ENCODE data around the gene ABLIM2.

DNA sequence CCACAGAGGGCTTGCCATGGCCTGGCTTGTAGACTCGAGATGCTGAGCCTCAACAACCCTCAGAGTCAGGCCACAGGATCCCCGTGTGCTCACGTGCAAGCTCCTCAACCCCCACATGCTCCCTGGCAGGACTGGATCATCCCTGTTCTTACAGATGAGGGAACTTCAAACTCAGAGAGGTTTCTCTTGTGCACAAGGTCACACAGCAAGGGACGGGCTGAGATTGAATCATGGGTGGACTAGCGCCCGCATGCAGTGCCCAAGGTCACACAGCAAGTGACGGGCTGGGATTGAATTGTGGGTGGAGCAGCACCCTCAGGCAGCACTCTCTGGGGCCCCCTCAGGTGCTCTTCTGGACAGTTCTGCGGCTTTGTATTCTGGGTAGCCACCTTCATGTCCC lies 158.4 kb downstream of the ABLIM2 start:
- TF ChIP-seq, protein P1, sequence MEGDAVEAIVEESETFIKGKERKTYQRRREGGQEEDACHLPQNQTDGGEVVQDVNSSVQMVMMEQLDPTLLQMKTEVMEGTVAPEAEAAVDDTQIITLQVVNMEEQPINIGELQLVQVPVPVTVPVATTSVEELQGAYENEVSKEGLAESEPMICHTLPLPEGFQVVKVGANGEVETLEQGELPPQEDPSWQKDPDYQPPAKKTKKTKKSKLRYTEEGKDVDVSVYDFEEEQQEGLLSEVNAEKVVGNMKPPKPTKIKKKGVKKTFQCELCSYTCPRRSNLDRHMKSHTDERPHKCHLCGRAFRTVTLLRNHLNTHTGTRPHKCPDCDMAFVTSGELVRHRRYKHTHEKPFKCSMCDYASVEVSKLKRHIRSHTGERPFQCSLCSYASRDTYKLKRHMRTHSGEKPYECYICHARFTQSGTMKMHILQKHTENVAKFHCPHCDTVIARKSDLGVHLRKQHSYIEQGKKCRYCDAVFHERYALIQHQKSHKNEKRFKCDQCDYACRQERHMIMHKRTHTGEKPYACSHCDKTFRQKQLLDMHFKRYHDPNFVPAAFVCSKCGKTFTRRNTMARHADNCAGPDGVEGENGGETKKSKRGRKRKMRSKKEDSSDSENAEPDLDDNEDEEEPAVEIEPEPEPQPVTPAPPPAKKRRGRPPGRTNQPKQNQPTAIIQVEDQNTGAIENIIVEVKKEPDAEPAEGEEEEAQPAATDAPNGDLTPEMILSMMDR (conservative IDR thresholded peaks at IDR 0.05 in 1 of 2, IDR thresholded peaks at IDR 0.05 in 1 of 2; ENCODE audit: extremely low read depth in 1 of 2, insufficient read depth in 1 of 2, low read depth in 1 of 2, low read length in 2 of 2): no peak
- TF ChIP-seq EZH2 (IDR thresholded peaks at IDR 0.05; ENCODE audit: borderline replicate concordance, low read length): no peak

Measured in mammary epithelial cell (primary cell).